H1 (cell line): ENCODE data around the gene COPZ1. TPM values are rescaled to one million over a fixed set of nuclear protein-coding genes. Genes with fewer than 3 reads are reported as not detected.

Experiments
- CTCF ChIA-PET: fragments of 300-600 bp; sonication (Branson Sonifier 250); formaldehyde crosslinking; loops from one replicate; lab custom pipeline; 2021; ENCODE audit not compliant: partially characterized antibody; lab: Charles Lee
- POLR2A ChIA-PET: fragments of 300-600 bp; sonication (Branson Sonifier 250); formaldehyde crosslinking; loops from one replicate; lab custom pipeline; 2021; ENCODE audit warnings: inconsistent platforms; ENCODE audit not compliant: partially characterized antibody; lab: Charles Lee
- DNase-seq, 2 experiments: peaks; one replicate each; pipeline versions ENCODE4 v3.0.0 to v3.0.0-alpha.2; 2010 to 2022; ENCODE audit warnings: low spot score in 2 of 2, low read depth in 1 of 2, mixed read lengths in 1 of 2
- FAIRE-seq: peaks from 2 replicates; lab custom pipeline; 2011; peaks lifted over from hg19 to GRCh38; lab: Jason Lieb, UNC
- H2AFZ ChIP-seq: 2 replicates; pipeline ENCODE4 v1.8.1; 2012; ENCODE audit warnings: low read length, inconsistent platforms
- H2AK5ac ChIP-seq: 2 replicates; pipeline ENCODE4 v1.6.1; 2013; ENCODE audit warnings: low read depth, low read length
- H2BK120ac ChIP-seq: replicated peaks from 2 replicates; pipeline ENCODE3; 2013; ENCODE audit warnings: low read depth, low read length, inconsistent platforms
- H2BK12ac ChIP-seq: 2 replicates; pipeline ENCODE4 v1.6.1; 2013; ENCODE audit warnings: low read depth, low read length
- H2BK15ac ChIP-seq: 2 replicates; pipeline ENCODE4 v1.6.1; 2013; ENCODE audit warnings: low read length
- H2BK20ac ChIP-seq: 2 replicates; pipeline ENCODE4 v1.6.1; 2013; ENCODE audit warnings: low read length
- H2BK5ac ChIP-seq: 2 replicates; pipeline ENCODE4 v1.6.1; 2013; ENCODE audit warnings: low read depth, low read length
- H3K14ac ChIP-seq: 2 replicates; pipeline ENCODE4 v1.6.1; 2013; ENCODE audit warnings: inconsistent platforms; ENCODE audit not compliant: insufficient read length
- H3K18ac ChIP-seq: 2 replicates; pipeline ENCODE4 v1.6.1; 2013; ENCODE audit warnings: low read length; ENCODE audit errors: extremely low read depth
- H3K23ac ChIP-seq: 2 replicates; pipeline ENCODE4 v1.6.1; 2013; ENCODE audit warnings: inconsistent platforms; ENCODE audit not compliant: insufficient read length
- H3K23me2 ChIP-seq: 2 replicates; pipeline ENCODE4 v1.6.1; 2013; ENCODE audit warnings: low read depth, low read length
- H3K27ac ChIP-seq: 2 replicates; pipeline ENCODE4 v1.6.1; 2011; ENCODE audit warnings: low read depth, low read length, inconsistent platforms
- H3K27me3 ChIP-seq, 4 experiments: replicated peaks in 1 of 4; 1 replicate in 1 of 4; 2 replicates in 3 of 4; pipeline versions ENCODE4 v1.6.1 to v1.8.1; 2011 to 2013; ENCODE audit warnings: low read length in 3 of 4, mild to moderate bottlenecking in 3 of 4, inconsistent platforms in 2 of 4, mixed read lengths in 2 of 4, moderate library complexity in 1 of 4; ENCODE audit not compliant: control insufficient read depth in 3 of 4, insufficient read depth in 3 of 4; ENCODE audit errors: extremely low read depth in 1 of 4
- H3K36me3 ChIP-seq, 4 experiments: 2 replicates each; pipeline versions ENCODE4 v1.6.1 to v1.8.1; 2011 to 2013; ENCODE audit warnings: mild to moderate bottlenecking in 4 of 4, low read length in 3 of 4, moderate library complexity in 2 of 4, control low read depth in 1 of 4, inconsistent platforms in 1 of 4; ENCODE audit not compliant: insufficient read depth in 4 of 4, control insufficient read depth in 2 of 4
- H3K4ac ChIP-seq: replicated peaks from 2 replicates; pipeline ENCODE3; 2013; ENCODE audit warnings: low read length, low read depth, mixed read lengths, inconsistent platforms; ENCODE audit not compliant: insufficient read length
- H3K4me1 ChIP-seq, 4 experiments: replicated peaks in 1 of 4; 1 replicate in 1 of 4; 2 replicates in 3 of 4; pipeline versions ENCODE4 v1.6.1 to v1.8.1; 2011 to 2013; ENCODE audit warnings: low read length in 3 of 4, inconsistent platforms in 2 of 4, mixed read lengths in 1 of 4; ENCODE audit not compliant: insufficient read depth in 4 of 4, control insufficient read depth in 3 of 4
- H3K4me2 ChIP-seq, 2 experiments: 2 replicates each; pipeline versions ENCODE4 v1.6.1 to v1.8.1; 2011 to 2013; ENCODE audit warnings: low read depth in 2 of 2, low read length in 2 of 2, control low read depth in 1 of 2, inconsistent platforms in 1 of 2, mild to moderate bottlenecking in 1 of 2; ENCODE audit not compliant: insufficient read depth in 1 of 2
- H3K4me3 ChIP-seq, 4 experiments: fragments of 200-600, 300-600 bp in 1 of 4; sonication (generic), shearing (Covaris generic), sonication (Bioruptor Twin) in 1 of 4; 2 replicates each; pipeline versions ENCODE4 v1.5.1 to v1.8.1; 2011 to 2016; ENCODE audit warnings: low read length in 4 of 4, low read depth in 3 of 4, control low read depth in 2 of 4, inconsistent platforms in 2 of 4, mild to moderate bottlenecking in 2 of 4, mixed read lengths in 1 of 4, moderate library complexity in 1 of 4; ENCODE audit not compliant: insufficient read depth in 2 of 4; ENCODE audit errors: extremely low read depth in 1 of 4
- H3K56ac ChIP-seq: replicated peaks from 2 replicates; pipeline ENCODE3; 2013; ENCODE audit warnings: low read depth, mild to moderate bottlenecking, mixed read lengths, low read length, inconsistent platforms; ENCODE audit not compliant: insufficient read length
- H3K79me1 ChIP-seq: 2 replicates; pipeline ENCODE4 v1.6.1; 2013; ENCODE audit warnings: low read depth, low read length, control low read depth
- H3K79me2 ChIP-seq, 2 experiments: 2 replicates each; pipeline versions ENCODE4 v1.6.1 to v1.8.1; 2012 to 2013; ENCODE audit warnings: low read length in 2 of 2, mild to moderate bottlenecking in 2 of 2, inconsistent platforms in 1 of 2; ENCODE audit not compliant: insufficient read depth in 2 of 2, control insufficient read depth in 1 of 2
- H3K9ac ChIP-seq, 4 experiments: replicated peaks in 1 of 4; 1 replicate in 1 of 4; 2 replicates in 3 of 4; pipeline versions ENCODE4 v1.6.1 to v1.8.1; 2011 to 2013; ENCODE audit warnings: low read depth in 3 of 4, low read length in 3 of 4, control low read depth in 2 of 4, mild to moderate bottlenecking in 2 of 4, moderate library complexity in 2 of 4, inconsistent platforms in 1 of 4; ENCODE audit errors: extremely low read depth in 1 of 4
- H3K9me3 ChIP-seq, 2 experiments: 2 replicates each; pipeline versions ENCODE4 v1.6.1 to v1.8.1; 2012 to 2013; ENCODE audit warnings: mild to moderate bottlenecking in 2 of 2, moderate library complexity in 2 of 2, control low read depth in 1 of 2, inconsistent platforms in 1 of 2, low read depth in 1 of 2, low read length in 1 of 2, mixed read lengths in 1 of 2; ENCODE audit not compliant: insufficient read depth in 2 of 2
- H4K20me1 ChIP-seq, 2 experiments: replicated peaks in 1 of 2; 2 replicates each; pipeline versions ENCODE3 to v1.8.1; 2011 to 2013; ENCODE audit warnings: inconsistent platforms in 2 of 2, low read length in 2 of 2, mild to moderate bottlenecking in 1 of 2; ENCODE audit not compliant: insufficient read depth in 2 of 2, control insufficient read depth in 1 of 2
- H4K5ac ChIP-seq: 2 replicates; pipeline ENCODE4 v1.6.1; 2013; ENCODE audit warnings: low read length, low read depth, mixed read lengths, inconsistent platforms; ENCODE audit not compliant: insufficient read length
- H4K8ac ChIP-seq: 2 replicates; pipeline ENCODE4 v1.8.0; 2013; ENCODE audit warnings: mild to moderate bottlenecking, moderate library complexity, low read length, inconsistent platforms; ENCODE audit not compliant: insufficient read depth; ENCODE audit errors: extremely low read depth
- H4K91ac ChIP-seq: replicated peaks from 2 replicates; pipeline ENCODE3; 2013; ENCODE audit warnings: low read length, mixed read lengths, inconsistent platforms; ENCODE audit not compliant: insufficient read length
- CEBPB ChIP-seq: IDR thresholded peaks from 2 replicates; pipeline ENCODE4 v1.6.1; 2012; ENCODE audit warnings: low read depth, low read length
- CHD2 ChIP-seq: IDR thresholded peaks from 2 replicates; pipeline ENCODE4 v1.6.1; 2012; ENCODE audit warnings: low read length, improper control_type of control experiment
- EGR1 ChIP-seq: IDR thresholded peaks from 2 replicates; pipeline ENCODE4 v1.6.1; 2011; ENCODE audit warnings: low read depth, low read length, borderline replicate concordance
- RNF2 ChIP-seq: fragments of 200-900, 300-1000 bp; sonication (generic); IDR thresholded peaks from 2 replicates; pipeline ENCODE4 v1.7.1; 2016; ENCODE audit warnings: borderline replicate concordance, low read depth, mild to moderate bottlenecking, antibody characterized with exemption, low read length; ENCODE audit not compliant: poor library complexity, severe bottlenecking; ENCODE audit errors: missing control alignments
- SIRT6 ChIP-seq: IDR thresholded peaks from one replicate; pipeline ENCODE4 v1.7.1; 2012; ENCODE audit warnings: low read length, inconsistent platforms
- SP1 ChIP-seq: IDR thresholded peaks from 2 replicates; pipeline ENCODE4 v1.6.1; 2011; ENCODE audit warnings: low read depth, low read length
- TBP ChIP-seq: IDR thresholded peaks from 2 replicates; pipeline ENCODE4 v1.6.1; 2011; ENCODE audit warnings: low read depth, low read length, improper control_type of control experiment
- YY1 ChIP-seq: IDR thresholded peaks from 2 replicates; pipeline ENCODE4 v1.6.1; 2011; ENCODE audit warnings: low read depth, mild to moderate bottlenecking, low read length
- ZNF274 ChIP-seq: IDR thresholded peaks from 2 replicates; pipeline ENCODE4 v1.7.0; 2012; ENCODE audit warnings: low read length, borderline replicate concordance; ENCODE audit errors: extremely low read depth
- WGBS, 2 experiments: shearing (Covaris generic) in 1 of 2; methylation state at CpG; one replicate each; pipeline versions ENCODE4 v1.1.6 to v1.1.7; 2013 to 2015; ENCODE audit warnings: low lambda C conversion rate in 2 of 2, mixed read lengths in 2 of 2, inconsistent platforms in 1 of 2, low coverage in 1 of 2, missing lambda C conversion rate in 1 of 2; ENCODE audit not compliant: insufficient replicate concordance in 2 of 2, insufficient coverage in 1 of 2, insufficient read length in 1 of 2; ENCODE audit errors: extremely low coverage in 1 of 2, missing lambda C conversion rate in 1 of 2; 5-methylcytosine and 5-hydroxymethylcytosine counted together
- polyA plus RNA-seq, 7 experiments: library from polyadenylated mRNA; depleted of rRNA in 3 of 7; stranded (reverse) in 5 of 7; unstranded in 2 of 7; fragments of >200 nt in 5 of 7; fragments of 200-250 nt in 2 of 7; gene quantifications; 1 replicate in 5 of 7; 2 replicates in 1 of 7; 4 replicates in 1 of 7; pipeline versions ENCODE4 v1.2.1 to v1.2.3, GENCODE V29; 2011 to 2013; ENCODE audit warnings: missing spikeins in 2 of 7, mixed read lengths in 2 of 7
- total RNA-seq: library from RNA; stranded (reverse); fragmentation: NEBNext Ultra II Directional; extraction: Animal tissue kit (Norgen Biotek cat#: 25700); gene quantifications from 2 replicates; pipeline ENCODE4 v1.2.1, GENCODE V29; 2021
- TF ChIP-seq, protein P1 (sequence below): IDR thresholded peaks from 2 replicates; pipeline ENCODE4 v1.6.1; 2012; ENCODE audit warnings: low read length, inconsistent platforms

COPZ1 gene
- total and polyA plus RNA-seq, 2 of the 8 experiments (the other 6 are each of a cell fraction or from before 2014, with no cell fraction given), result 103 to 133 TPM

DNA sequence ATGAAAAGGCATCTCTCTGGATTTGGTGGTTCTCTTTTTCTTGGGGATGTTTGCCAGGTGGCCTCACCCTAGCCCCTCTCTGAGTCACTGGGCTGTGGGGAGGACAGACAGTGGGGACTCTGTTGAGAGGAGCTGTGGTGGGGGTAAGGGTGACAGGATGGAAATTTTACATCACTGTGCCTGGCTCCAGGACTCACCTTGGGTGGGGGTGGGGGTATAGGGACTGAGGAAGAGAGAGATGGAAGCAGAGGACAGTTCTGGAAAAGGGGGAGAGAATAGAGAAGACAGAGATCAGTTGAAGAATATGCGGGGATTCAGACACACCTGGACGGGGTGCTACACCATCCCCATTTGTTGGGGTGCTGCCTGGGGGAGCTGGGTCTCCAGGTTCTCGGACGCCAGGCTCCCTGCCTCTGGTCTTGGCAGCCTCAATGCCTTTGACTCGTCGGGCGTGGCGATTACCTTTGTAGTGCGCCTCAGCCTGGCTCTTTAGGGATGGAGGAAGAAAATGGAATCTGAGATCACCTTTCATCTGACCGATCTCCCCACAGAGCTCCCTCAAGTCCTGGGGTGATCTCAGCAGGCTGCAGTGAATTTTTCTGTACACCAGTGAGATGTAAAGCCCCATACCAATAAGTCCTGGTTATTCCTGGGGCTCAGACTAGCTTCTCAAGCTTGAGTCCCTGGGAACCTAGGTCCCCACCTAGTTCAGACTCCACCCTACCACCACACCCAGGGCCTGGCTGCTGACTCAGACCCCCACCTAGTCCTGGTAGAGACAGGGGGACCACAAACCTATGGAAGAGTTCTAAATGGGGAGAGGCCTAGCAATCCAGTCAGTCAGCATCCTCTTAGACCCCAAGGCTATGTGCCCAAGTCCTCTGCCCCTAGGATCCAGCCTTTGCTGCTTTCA, 49.0 kb downstream of the COPZ1 start:
- ChIA-PET CTCF (interaction anchor here (0.6 to 3.7 kb wide), 10 partner anchors 7 to 166 kb away, joined by 3 to 79 read pairs (median 4); partner anchors contain the start of genes COPZ1 and NFE2), POLR2A (interaction anchor here (0.6 to 1.9 kb wide), 5 partner anchors 68 to 94 kb away, joined by 3 to 6 read pairs (median 4); partner anchors contain the start of genes CBX5 and HNRNPA1)
- H3K23ac ChIP-seq, result no peak overlapping the region
- no peak overlapping the region for H3K56ac ChIP-seq
- no peak overlapping the region for H4K8ac ChIP-seq
- no peaks in the 10 kb centered on the region for H3K9me3 ChIP-seq
- no peak overlapping the region for H2AFZ ChIP-seq
- no peak overlapping the region for H4K91ac ChIP-seq
- no peak overlapping the region for H2AK5ac ChIP-seq
- no peak overlapping the region for H3K18ac ChIP-seq
- H3K4me1 ChIP-seq, result peaks cover 0 to 15% (median 12%) of the 10 kb centered on the region in 4 experiments; a peak in 6 of 7 replicates
- WGBS, 2 experiments, result 94% methylated on average over 10 of the region's 10 CpGs; no CpG with 5 or more reads in 1 of the 2 experiments
- no peak overlapping the region for H3K4me2 ChIP-seq
- H2BK15ac ChIP-seq, result no peak overlapping the region
- H2BK20ac ChIP-seq, result no peak overlapping the region
- no peak overlapping the region for H3K27ac ChIP-seq
- no peak overlapping the region for H2BK12ac ChIP-seq
- FAIRE-seq, result no peak
- H3K4ac ChIP-seq, result no peak overlapping the region
- peaks cover 8% of the 10 kb centered on the region for H3K23me2 ChIP-seq
- H3K14ac ChIP-seq, result no peak overlapping the region
- H3K36me3 ChIP-seq, result peaks cover 0 to 12% (median 4%) of the 10 kb centered on the region in 4 experiments; a peak in 3 of 8 replicates
- H3K9ac ChIP-seq, result no peak overlapping the region
- H2BK5ac ChIP-seq, result no peak overlapping the region
- H3K79me2 ChIP-seq, result no peaks in the 10 kb centered on the region
- H3K27me3 ChIP-seq, result peaks cover 0 to 12% (median 10%) of the 10 kb centered on the region in 4 experiments; a peak in 6 of 7 replicates
- DNase-seq, result no peak
- H3K79me1 ChIP-seq, result 0 out of 2 replicates have a peak, but pooled peaks cover 2% of the 10 kb centered on the region
- H2BK120ac ChIP-seq, result no peak overlapping the region
- peaks cover 8 to 13% of the 10 kb centered on the region in 2 experiments for H4K20me1 ChIP-seq
- H4K5ac ChIP-seq, result no peak overlapping the region
- no peak overlapping the region for H3K4me3 ChIP-seq
- TF ChIP-seq ZNF274 (no peak), SP1 (no peak), RNF2 (no peak), TBP (no peak), CEBPB (no peak), CHD2 (no peak), YY1 (no peak), EGR1 (no peak), SIRT6 (no peak)
- TF ChIP-seq, protein P1, sequence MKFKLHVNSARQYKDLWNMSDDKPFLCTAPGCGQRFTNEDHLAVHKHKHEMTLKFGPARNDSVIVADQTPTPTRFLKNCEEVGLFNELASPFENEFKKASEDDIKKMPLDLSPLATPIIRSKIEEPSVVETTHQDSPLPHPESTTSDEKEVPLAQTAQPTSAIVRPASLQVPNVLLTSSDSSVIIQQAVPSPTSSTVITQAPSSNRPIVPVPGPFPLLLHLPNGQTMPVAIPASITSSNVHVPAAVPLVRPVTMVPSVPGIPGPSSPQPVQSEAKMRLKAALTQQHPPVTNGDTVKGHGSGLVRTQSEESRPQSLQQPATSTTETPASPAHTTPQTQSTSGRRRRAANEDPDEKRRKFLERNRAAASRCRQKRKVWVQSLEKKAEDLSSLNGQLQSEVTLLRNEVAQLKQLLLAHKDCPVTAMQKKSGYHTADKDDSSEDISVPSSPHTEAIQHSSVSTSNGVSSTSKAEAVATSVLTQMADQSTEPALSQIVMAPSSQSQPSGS, result no peak
